Prostate gland (tissue), 2 donors: ENCODE results near the gene FLT4. TPM values are rescaled to one million over a fixed set of nuclear protein-coding genes. Genes with fewer than 3 reads are reported as not detected.

Source experiments
- DNase-seq: peaks from one replicate; pipeline ENCODE4 v3.0.0-alpha.2; 2019; ENCODE audit warnings: low spot score
- H3K27ac ChIP-seq, 2 donors: fragments of 200-600 bp; sonication (generic); 2 replicates each; pipeline ENCODE4 v1.5.1; 2017 to 2019
- H3K27me3 ChIP-seq: fragments of 200-600 bp; sonication (generic); replicated peaks from 2 replicates; pipeline ENCODE4 v1.5.1; 2019; ENCODE audit not compliant: insufficient read depth
- H3K36me3 ChIP-seq, 2 donors: fragments of 200-600 bp; sonication (generic); 1 replicate in 1 of 2; 2 replicates in 1 of 2; pipeline versions ENCODE4 v1.5.1 to v1.8.1; 2017 to 2019
- H3K4me1 ChIP-seq: fragments of 200-600 bp; sonication (generic); replicated peaks from 2 replicates; pipeline ENCODE4 v1.5.1; 2019
- H3K4me3 ChIP-seq, 2 donors: fragments of 200-600 bp; sonication (generic); 2 replicates each; pipeline ENCODE4 v1.5.1; 2017 to 2019
- H3K9me3 ChIP-seq: fragments of 200-600 bp; sonication (generic); 2 replicates; pipeline ENCODE4 v1.5.1; 2017
- POLR2A ChIP-seq: fragments of 450-650 bp; IDR thresholded peaks from one replicate; pipeline ENCODE4 v1.6.1; 2016; ENCODE audit warnings: antibody characterized with exemption, mild to moderate bottlenecking
- POLR2AphosphoS5 ChIP-seq: sonication (generic); formaldehyde crosslinking; IDR thresholded peaks from one replicate; pipeline ENCODE4 v1.6.1; 2017; ENCODE audit warnings: antibody characterized with exemption
- whole genome bisulfite sequencing: methylation state at CpG from one replicate; pipeline ENCODE4 v1.1.5; 2018; 5-methylcytosine and 5-hydroxymethylcytosine counted together
- intact Hi-C: fragments of 100-400 bp; cut with DNase I; formaldehyde crosslinking; loops from one replicate; pipeline ENCODE4 v1.14.2; 2022
- total RNA-seq, 2 donors: library from RNA; depleted of rRNA; stranded (reverse); fragments of >200 nt; gene quantifications; one replicate each; pipeline ENCODE4 v1.1.0, GENCODE V29; 2016
- TF ChIP-seq, protein P1 (sequence below), 4 experiments: fragments of 200-600 bp in 2 of 4; fragments of 450-650 bp in 2 of 4; sonication (generic) in 2 of 4; IDR thresholded peaks; 1 replicate in 3 of 4; 2 replicates in 1 of 4; pipeline ENCODE4 v1.5.1; 2016 to 2019; ENCODE audit warnings: antibody characterized with exemption in 4 of 4, mild to moderate bottlenecking in 2 of 4, moderate library complexity in 2 of 4

The FLT4 gene
- 10 to 100 TPM in 1 of 2 donors, 1 to 10 TPM in 1; 2.9 to 20.6 TPM for total RNA-seq

DNA sequence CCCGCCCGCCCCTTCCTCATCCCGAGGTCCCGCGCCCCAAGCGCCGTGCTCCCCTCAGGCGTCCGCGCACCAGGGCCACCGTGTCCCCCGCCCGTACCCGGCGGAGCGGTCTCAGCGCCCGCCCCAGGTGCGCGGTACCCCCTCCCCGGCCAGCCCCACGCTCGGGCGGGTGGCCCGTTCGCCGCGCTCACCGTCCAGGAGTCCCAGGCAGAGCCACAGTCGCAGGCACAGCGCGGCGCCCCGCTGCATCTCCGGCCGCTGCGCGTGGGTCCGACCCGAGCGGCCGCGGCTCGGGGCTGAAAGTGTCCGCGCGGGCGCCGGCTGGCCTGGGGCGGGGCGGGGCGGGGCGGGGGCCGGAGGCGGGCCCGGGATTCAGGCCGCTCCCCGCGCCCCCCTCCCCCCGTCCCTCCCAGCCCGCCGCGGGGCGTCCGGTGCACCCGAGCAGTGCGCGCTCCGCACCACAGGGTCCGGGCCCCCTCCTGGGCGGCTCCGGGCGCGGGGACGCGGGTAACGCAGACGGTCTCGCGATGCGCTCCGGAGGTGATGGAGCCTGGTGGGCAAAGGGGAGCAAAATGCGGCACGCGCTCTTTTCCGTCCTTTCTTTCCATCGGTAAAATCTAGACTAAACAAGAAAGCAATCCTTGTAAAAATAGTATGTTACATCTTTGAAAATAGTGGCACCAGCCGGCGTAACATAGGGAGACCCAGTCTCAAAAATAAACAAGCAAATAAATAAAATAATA is at the start of gene FLT4:
FLT4 (minus strand) TSS at position 304 of the 743 bp plus-strand sequence; CDS start at position 249, 55 bp downstream.
- WGBS, result under 1% methylated on average over 29 of the region's 89 CpGs

GRCh38 chr5:180699042-180699441 is 49.6 kb upstream of the FLT4 start:
- no peak for TF ChIP-seq POLR2AphosphoS5
- TF ChIP-seq, protein P1, sequence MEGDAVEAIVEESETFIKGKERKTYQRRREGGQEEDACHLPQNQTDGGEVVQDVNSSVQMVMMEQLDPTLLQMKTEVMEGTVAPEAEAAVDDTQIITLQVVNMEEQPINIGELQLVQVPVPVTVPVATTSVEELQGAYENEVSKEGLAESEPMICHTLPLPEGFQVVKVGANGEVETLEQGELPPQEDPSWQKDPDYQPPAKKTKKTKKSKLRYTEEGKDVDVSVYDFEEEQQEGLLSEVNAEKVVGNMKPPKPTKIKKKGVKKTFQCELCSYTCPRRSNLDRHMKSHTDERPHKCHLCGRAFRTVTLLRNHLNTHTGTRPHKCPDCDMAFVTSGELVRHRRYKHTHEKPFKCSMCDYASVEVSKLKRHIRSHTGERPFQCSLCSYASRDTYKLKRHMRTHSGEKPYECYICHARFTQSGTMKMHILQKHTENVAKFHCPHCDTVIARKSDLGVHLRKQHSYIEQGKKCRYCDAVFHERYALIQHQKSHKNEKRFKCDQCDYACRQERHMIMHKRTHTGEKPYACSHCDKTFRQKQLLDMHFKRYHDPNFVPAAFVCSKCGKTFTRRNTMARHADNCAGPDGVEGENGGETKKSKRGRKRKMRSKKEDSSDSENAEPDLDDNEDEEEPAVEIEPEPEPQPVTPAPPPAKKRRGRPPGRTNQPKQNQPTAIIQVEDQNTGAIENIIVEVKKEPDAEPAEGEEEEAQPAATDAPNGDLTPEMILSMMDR (IDR thresholded peaks at IDR 0.05), result no peak
- intact Hi-C loops, result no loop called here
- H3K36me3 ChIP-seq, result no peaks in the 10 kb centered on the region
- no peaks in the 10 kb centered on the region for H3K4me1 ChIP-seq
- 67% methylated on average over 1 of the region's 1 CpG for WGBS
- no peak overlapping the region for H3K4me3 ChIP-seq
- H3K27me3 ChIP-seq, result no peaks in the 10 kb centered on the region
- no peak overlapping the region for H3K27ac ChIP-seq
- H3K9me3 ChIP-seq, result no peaks in the 10 kb centered on the region
- no peak for DNase-seq

More for the DNA sequence above, at the start of gene FLT4:
- Histone ChIP-seq H3K27me3 (no peaks in the 10 kb centered on the region), H3K4me3 (peak within 1 kb of the TSS; percentile 23 to 34), H3K9me3 (no peaks in the 10 kb centered on the region), H3K27ac (no peak within 1 kb of the TSS), H3K4me1 (no peaks in the 10 kb centered on the region), H3K36me3 (no peaks in the 10 kb centered on the region)
- intact Hi-C loops, result no loop called here
- TF ChIP-seq, protein P1 (IDR thresholded peaks at IDR 0.05), result no peak
- no peak for TF ChIP-seq POLR2A
- no peak for TF ChIP-seq POLR2AphosphoS5
- no peak for DNase-seq

DNA sequence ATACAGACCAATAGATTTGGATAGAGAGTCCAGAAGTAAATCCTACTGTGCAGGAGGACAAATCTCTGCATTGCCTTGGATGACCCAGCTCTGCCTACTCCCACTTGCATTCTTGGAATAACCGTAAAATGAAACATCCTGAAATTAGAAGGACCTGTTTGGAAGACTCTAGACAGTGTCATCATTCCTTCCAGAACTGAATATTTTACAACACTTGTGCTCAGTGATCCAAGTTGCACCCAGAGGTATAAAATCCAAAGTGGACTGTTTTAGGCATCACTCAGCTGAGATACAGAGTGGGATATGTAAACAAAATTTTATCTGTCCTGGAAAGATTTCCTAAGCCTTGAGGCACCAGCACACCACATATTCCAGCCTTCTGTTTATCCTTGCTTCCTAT is 46.7 kb upstream of the FLT4 start:
- H3K4me1 ChIP-seq, result no peaks in the 10 kb centered on the region
- no peaks in the 10 kb centered on the region for H3K27me3 ChIP-seq
- no peak overlapping the region for H3K4me3 ChIP-seq
- H3K36me3 ChIP-seq, result no peaks in the 10 kb centered on the region
- no peak for DNase-seq
- TF ChIP-seq POLR2A (no peak), POLR2AphosphoS5 (no peak)
- TF ChIP-seq, protein P1 (IDR thresholded peaks at IDR 0.05), result no peak
- no peak overlapping the region for H3K27ac ChIP-seq
- WGBS, result 55% methylated on average over 1 of the region's 1 CpG
- intact Hi-C loops, result no loop called here
- H3K9me3 ChIP-seq, result no peaks in the 10 kb centered on the region

- Histone ChIP-seq H3K36me3 (no peaks in the 10 kb centered on the region), H3K27ac (no peak overlapping the region), H3K4me1 (no peaks in the 10 kb centered on the region), H3K4me3 (no peak overlapping the region), H3K27me3 (no peaks in the 10 kb centered on the region), H3K9me3 (no peaks in the 10 kb centered on the region)
- no peak for DNase-seq
- WGBS, result 57% methylated on average over 3 of the region's 3 CpGs
- TF ChIP-seq POLR2A, result no peak
- TF ChIP-seq, protein P1 (IDR thresholded peaks at IDR 0.05), result no peak
- TF ChIP-seq POLR2AphosphoS5, result no peak
- intact Hi-C loops, result no loop called here
These were observed 43.0 kb upstream of the FLT4 start for GRCh38 chr5:180692429-180692828.

DNA sequence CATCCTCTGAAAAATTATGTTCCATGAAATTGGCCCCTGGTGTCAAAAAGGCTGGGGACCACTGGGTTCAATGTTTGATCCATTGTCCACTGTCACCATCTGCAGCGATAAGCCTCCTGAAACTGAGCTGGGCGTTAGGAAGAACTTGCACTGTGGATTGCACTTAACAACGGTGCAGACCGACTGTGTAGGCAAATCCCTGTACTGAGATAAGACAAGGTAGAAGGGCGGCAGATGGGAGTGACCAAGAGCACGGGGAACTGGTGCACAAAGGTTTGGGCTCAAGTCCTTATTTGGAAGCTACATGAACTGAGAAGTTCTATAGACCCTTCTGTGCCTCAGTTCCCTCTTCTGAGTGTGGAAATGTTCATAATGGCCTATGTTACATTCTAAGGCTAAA is 41.6 kb upstream of the FLT4 start:
- Histone ChIP-seq H3K9me3 (no peaks in the 10 kb centered on the region), H3K36me3 (no peaks in the 10 kb centered on the region), H3K27me3 (no peaks in the 10 kb centered on the region), H3K27ac (no peak overlapping the region), H3K4me1 (no peaks in the 10 kb centered on the region), H3K4me3 (no peak overlapping the region)
- no peak for DNase-seq
- 90% methylated on average over 6 of the region's 6 CpGs for WGBS
- intact Hi-C loops, result no loop called here
- TF ChIP-seq POLR2AphosphoS5, result no peak
- TF ChIP-seq POLR2A, result no peak
- TF ChIP-seq, protein P1 (IDR thresholded peaks at IDR 0.05), result no peak
